HG03575 (cell line): ENCODE measurements around the gene MYOM3.
"Not testable (repeated sequence)": the region's sequence is repeated elsewhere in the genome, so short reads cannot be mapped to it uniquely, and the experiment has no call there.

Experiments used
- ATAC-seq: cut with Tn5 transposase; IDR thresholded peaks from one replicate; pipeline ENCODE4 v1.9.1; 2021; ENCODE audit not compliant: unreplicated experiment, insufficient number of reproducible peaks, low FRiP score; ENCODE audit errors: extremely low read depth

Gene MYOM3

DNA sequence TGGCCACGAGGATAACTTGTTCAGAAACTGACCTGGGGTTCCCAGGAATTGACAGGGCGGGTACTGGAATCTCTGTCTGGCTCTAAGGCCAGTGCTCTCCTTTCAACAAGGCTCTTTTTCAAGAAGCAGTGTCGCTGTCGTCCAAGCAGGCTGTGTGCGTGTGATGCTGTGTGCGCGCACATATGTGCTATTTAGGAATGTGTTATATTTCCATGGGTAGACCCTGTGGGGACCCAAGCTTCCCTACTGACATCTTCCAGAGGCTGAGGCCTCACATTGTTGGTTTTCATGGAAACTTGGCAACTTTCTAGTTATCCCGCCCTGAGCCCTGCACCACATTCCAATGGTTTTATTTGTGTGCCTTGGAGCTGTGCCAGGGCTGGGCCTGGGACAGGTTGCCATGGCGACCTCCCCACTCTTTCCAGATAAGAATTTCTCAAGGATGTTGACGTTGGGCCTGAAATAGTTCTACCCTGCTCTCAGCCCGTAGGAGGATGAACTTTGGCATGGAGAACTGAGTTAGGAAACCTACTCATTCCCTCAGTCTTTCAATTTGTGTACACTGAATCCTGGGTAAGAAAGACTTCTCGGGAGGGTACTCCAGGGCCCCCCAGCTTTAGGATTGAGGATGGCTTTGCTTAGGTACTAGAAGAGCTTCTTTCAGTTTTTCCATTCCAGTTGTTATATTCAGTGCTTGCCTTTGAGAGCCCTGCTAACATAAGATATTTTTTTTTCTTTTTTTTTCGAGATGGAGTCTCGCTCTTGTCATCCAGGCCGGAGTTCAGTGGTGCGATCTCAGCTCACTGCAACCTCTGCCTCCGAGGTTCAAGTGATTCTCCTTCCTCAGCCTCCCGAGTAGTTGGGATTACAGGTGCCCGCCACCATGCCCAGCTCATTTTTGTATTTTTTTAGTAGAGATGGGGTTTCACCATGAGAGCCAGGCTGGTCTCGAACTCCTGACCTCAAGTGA lies 93.0 kb downstream of the MYOM3 start:
- no peak for ATAC-seq

DNA sequence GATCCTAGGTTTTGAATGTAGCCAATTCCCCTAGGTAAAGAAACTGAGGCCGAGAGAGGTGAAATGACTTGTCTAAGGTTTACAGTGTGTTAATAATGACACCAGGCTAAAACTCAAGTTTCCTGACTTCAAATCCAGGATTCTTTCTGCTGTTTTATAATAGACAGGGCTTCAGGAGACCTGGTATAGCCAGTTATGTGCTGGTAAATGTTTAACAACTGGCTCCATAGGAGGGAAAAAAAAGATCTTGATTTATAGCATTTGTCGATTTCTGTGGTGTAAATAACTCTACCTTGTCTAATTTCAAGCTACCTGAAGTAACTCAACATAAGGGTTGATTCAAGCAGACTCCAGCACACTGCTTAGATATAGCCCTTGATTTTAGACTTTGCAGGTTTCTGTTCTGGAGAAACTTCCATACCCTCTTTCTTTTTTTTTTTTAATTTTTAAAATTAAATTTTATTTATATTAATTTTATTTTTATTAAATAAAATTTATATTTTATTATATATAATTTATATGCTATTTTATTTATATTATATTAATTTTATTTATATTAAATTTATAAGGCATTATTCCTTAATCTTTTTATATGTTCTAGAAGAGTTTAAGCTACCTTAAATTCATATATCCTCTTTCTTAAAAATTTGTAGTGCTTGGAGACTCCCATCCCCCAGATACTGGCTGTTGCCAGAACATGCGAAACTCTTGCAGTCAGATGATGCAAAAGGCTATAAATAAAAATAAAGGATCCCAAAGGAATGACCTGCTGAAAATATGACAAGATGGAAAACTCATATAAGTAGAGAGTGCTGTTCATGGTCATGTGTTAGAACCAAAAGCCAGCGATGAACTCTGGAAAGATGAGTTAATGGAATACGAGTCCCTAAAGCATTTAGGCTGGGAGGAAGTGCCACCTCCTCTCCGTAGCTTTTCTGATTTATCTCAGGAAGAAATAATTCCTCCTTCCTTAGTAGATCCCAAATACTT lies 96.4 kb downstream of the MYOM3 start:
- no peak for ATAC-seq

DNA sequence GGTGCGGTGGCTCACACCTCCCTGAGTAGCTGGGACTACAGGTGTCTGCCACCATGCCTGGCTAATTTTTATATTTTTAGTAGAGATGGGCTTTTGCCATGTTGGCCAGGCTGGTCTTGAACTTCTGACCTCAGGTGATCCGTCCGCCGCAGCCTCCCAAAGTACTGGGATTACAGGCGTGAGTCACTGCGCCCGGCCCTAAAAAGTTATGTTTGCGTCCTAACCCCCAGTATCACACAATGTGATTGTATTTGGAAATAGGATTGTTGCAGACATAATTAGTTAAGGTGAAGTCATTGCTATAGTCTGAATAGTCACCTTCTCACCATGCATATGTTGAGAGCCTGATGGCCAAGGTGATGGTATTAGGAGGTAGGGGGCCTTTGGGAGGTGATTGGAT lies 99.1 kb downstream of the MYOM3 start:
- ATAC-seq: not testable (repeated sequence)

DNA sequence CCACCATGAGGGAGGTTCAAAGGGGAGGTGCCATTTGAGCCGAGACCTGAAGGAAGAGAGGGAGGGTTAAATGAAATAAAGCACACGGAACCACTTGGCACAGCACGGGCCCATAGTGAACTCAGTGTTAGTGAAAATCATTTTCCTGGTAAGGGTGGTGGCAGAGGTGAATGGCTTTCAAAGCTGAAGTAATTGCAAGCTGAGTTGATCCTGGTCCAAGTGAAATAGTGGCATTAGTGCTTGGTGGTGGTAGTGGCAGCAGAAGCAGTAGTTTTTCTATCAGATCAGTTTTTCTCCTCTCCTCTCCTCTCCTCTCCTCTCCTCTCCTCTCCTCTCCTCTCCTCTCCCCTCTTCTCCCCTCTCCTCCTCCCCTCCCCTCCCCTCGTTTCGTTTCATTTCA lies 101.3 kb downstream of the MYOM3 start:
- ATAC-seq: no peak

DNA sequence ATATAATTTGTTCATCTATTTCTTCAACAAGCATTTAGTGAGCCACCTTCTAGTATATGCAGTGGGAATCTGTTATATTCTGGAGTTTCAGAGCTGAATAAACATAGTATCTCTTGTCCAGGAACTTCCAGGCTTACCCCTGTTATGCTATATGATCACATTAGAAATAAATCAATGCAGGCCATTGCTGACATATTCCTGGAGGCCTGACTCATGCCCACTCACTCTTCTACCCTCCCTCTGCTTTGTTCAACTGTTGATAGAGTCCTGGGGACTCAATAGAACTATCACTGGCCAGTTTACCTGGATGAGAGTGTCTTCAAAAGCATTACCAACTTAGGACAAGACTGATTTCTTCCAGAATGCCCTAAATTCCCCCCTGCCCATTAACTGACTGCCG lies 102.5 kb downstream of the MYOM3 start:
- ATAC-seq: no peak

DNA sequence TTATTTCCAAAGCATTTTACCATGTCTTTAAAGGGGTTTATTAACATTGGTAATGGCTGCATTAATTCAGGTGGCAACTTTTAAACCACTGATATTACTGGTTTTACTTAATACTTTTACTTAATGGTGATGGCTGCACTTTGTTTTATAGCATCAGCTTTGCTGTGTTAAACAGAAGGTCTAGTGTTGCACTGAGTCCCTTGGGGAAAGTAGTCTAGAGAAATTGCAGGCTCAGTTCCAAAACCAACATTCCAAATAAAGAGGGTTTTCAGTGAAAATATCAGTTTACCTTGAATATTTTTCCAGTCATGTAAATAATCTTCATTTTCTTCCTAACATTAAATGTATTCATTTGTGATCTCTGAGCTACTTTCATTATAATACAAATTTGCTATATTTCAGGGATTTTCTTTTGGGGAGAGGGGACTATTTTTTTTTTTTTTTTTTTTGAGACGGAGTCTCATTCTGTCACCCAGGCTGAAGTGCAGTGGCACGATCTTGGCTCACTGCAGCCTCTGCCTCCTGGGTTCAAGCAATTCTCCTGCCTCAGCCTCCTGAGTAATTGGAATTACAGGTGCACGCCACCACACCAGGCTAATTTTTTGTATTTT lies 103.3 kb downstream of the MYOM3 start:
- ATAC-seq: not testable (repeated sequence)

DNA sequence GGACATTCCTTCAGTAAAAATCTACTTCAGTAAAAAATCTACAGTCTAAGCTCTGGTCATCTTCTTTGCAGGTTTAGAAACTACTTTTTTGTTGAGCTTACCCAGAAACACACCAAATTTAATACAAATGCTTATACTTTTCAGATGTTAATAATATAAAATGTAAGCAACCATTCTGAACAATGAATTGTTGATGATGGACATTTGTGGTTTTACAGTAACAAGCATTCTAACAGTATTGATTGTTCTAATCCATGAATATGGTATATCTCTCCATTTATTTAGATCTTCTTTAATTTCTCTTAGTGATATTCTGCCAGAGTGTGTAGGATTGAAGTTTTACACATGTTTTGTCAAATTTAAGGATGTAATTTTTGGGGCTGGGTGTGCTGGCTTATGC lies 104.9 kb downstream of the MYOM3 start:
- no peak for ATAC-seq
